Endodermal cell (in vitro differentiated cells): ENCODE results near the gene CHN2. TPM values are rescaled to one million over a fixed set of nuclear protein-coding genes. Genes with fewer than 3 reads are reported as not detected.

ENCODE experiments used
- DNase-seq: peaks from one replicate; pipeline ENCODE4 v3.0.0-alpha.2; 2017
- H3K27ac ChIP-seq: 2 replicates; pipeline ENCODE4 v1.5.1; 2013; ENCODE audit warnings: mild to moderate bottlenecking, low read depth, low read length, moderate library complexity
- H3K27me3 ChIP-seq: 2 replicates; pipeline ENCODE4 v1.6.1; 2013; ENCODE audit warnings: mild to moderate bottlenecking, low read length, moderate library complexity; ENCODE audit not compliant: insufficient read depth, control insufficient read depth, poor library complexity, severe bottlenecking
- H3K36me3 ChIP-seq: 2 replicates; pipeline ENCODE4 v1.7.0; 2013; ENCODE audit warnings: mild to moderate bottlenecking, low read length, moderate library complexity; ENCODE audit not compliant: control insufficient read depth, insufficient read depth
- H3K4me1 ChIP-seq: one replicate; pipeline ENCODE4 v1.7.0; 2013; ENCODE audit warnings: low read length; ENCODE audit not compliant: control insufficient read depth, insufficient read depth
- H3K4me3 ChIP-seq: 2 replicates; pipeline ENCODE4 v1.5.1; 2013; ENCODE audit warnings: mild to moderate bottlenecking, low read length, moderate library complexity
- H3K9ac ChIP-seq: 2 replicates; pipeline ENCODE4 v1.6.1; 2013; ENCODE audit warnings: mild to moderate bottlenecking, low read length, moderate library complexity; ENCODE audit not compliant: poor library complexity, severe bottlenecking; ENCODE audit errors: extremely low read depth
- H3K9me3 ChIP-seq: 2 replicates; pipeline ENCODE4 v1.6.1; 2013; ENCODE audit warnings: mild to moderate bottlenecking, low read length, moderate library complexity; ENCODE audit not compliant: control insufficient read depth
- H3K27ac Mint-ChIP-seq: 2 replicates; pipeline ENCODE4 v1.8.0; 2020; ENCODE audit warnings: mixed read lengths
- H3K27me3 Mint-ChIP-seq: 2 replicates; pipeline ENCODE4 v1.8.0; 2021; ENCODE audit warnings: mild to moderate bottlenecking, mixed read lengths; ENCODE audit not compliant: insufficient read depth
- H3K36me3 Mint-ChIP-seq: 2 replicates; pipeline ENCODE4 v1.8.0; 2020; ENCODE audit warnings: low read depth, mixed read lengths
- H3K4me1 Mint-ChIP-seq: 2 replicates; pipeline ENCODE4 v1.8.0; 2020; ENCODE audit warnings: mixed read lengths
- H3K4me3 Mint-ChIP-seq: 2 replicates; pipeline ENCODE4 v1.8.0; 2020; ENCODE audit warnings: mild to moderate bottlenecking, moderate library complexity, mixed read lengths
- H3K9me3 Mint-ChIP-seq: 2 replicates; pipeline ENCODE4 v1.8.0; 2020; ENCODE audit warnings: mild to moderate bottlenecking, mixed read lengths
- WGBS, 2 experiments: methylation state at CpG; one replicate each; pipeline versions ENCODE4 v1.1.5 to v1.1.7; 2013; ENCODE audit warnings: missing lambda C conversion rate in 2 of 2, mixed read lengths in 1 of 2; ENCODE audit not compliant: insufficient coverage in 1 of 2, insufficient read length in 1 of 2; 5-methylcytosine and 5-hydroxymethylcytosine counted together
- total RNA-seq, 2 donors: library from RNA; stranded (reverse); fragmentation: NEBNext Ultra II Directional in 1 of 2; extraction: Animal tissue kit (Norgen Biotek cat#: 25700) in 1 of 2; gene quantifications; 2 replicates in 1 of 2; 3 replicates in 1 of 2; pipeline ENCODE4 v1.2.1, GENCODE V29; 2021
- TF ChIP-seq, protein P1 (sequence below): fragments of 200-600 bp; sonication (generic); conservative IDR thresholded peaks from 2 replicates; pipeline ENCODE4 v1.5.0; 2021; ENCODE audit warnings: antibody characterized with exemption, mild to moderate bottlenecking

The CHN2 gene
- total RNA-seq, 2 donors from 2014 or later = 14.0 to 14.1 TPM

DNA sequence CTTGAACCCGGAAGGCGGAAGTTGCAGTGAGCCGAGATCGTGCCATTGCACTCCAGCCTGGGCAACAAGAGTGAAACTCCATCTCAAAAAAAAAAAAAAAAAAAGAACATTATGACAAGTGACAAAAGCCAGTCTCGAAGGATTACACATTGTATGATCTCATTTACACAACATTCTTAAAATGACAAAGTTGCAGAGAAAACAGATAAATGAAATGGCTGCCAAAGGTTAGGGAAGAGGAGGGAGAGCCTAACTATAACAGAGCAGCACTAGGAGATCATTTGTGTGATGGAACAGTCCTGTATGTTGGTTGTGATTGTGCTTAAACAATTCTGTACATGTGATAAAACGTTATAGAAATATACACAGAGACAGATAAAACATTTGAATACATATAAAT is 32.0 kb upstream of the CHN2 start:
- Histone ChIP-seq H3K36me3 (no peaks in the 10 kb centered on the region), H3K4me3 (no peak overlapping the region), H3K9ac (no peak overlapping the region), H3K9me3 (peaks cover 10% of the 10 kb centered on the region), H3K27ac (no peak overlapping the region), H3K4me1 (peaks cover 20% of the 10 kb centered on the region), H3K27me3 (no peaks in the 10 kb centered on the region)
- H3K27me3 Mint-ChIP-seq = no peaks in the 10 kb centered on the region
- no peak for DNase-seq
- WGBS, 2 experiments = 80% methylated on average over 5 of the region's 6 CpGs; no CpG with 5 or more reads in 1 of the 2 experiments
- TF ChIP-seq, protein P1, sequence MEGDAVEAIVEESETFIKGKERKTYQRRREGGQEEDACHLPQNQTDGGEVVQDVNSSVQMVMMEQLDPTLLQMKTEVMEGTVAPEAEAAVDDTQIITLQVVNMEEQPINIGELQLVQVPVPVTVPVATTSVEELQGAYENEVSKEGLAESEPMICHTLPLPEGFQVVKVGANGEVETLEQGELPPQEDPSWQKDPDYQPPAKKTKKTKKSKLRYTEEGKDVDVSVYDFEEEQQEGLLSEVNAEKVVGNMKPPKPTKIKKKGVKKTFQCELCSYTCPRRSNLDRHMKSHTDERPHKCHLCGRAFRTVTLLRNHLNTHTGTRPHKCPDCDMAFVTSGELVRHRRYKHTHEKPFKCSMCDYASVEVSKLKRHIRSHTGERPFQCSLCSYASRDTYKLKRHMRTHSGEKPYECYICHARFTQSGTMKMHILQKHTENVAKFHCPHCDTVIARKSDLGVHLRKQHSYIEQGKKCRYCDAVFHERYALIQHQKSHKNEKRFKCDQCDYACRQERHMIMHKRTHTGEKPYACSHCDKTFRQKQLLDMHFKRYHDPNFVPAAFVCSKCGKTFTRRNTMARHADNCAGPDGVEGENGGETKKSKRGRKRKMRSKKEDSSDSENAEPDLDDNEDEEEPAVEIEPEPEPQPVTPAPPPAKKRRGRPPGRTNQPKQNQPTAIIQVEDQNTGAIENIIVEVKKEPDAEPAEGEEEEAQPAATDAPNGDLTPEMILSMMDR = no peak
- H3K4me3 Mint-ChIP-seq = no peak overlapping the region
- peaks cover 27% of the 10 kb centered on the region for H3K4me1 Mint-ChIP-seq
- H3K27ac Mint-ChIP-seq = no peak overlapping the region
- H3K9me3 Mint-ChIP-seq = peaks cover 12% of the 10 kb centered on the region
- peaks cover 6% of the 10 kb centered on the region for H3K36me3 Mint-ChIP-seq

DNA sequence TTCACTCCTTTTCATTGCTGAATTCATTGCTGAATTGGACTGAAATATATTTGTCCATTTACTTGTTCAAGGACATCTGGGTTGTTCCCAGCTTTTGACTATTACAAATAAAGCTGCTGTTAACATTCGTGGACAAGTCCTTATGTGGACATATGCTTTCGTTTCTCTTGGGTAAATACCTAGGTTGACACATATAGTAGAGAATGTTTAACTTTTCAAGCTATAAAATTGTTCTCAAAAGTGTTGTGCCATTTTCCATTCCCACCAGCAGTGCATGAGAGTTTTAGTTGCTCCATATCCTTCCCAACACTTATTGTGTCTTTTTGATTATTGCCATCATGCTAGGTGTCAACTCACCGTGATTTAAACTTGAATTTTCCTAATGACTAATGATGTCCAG is 30.7 kb upstream of the CHN2 start:
- Histone ChIP-seq H3K9ac (no peak overlapping the region), H3K9me3 (peaks cover 10% of the 10 kb centered on the region), H3K4me3 (no peak overlapping the region), H3K4me1 (peaks cover 11% of the 10 kb centered on the region), H3K27ac (no peak overlapping the region), H3K36me3 (no peaks in the 10 kb centered on the region), H3K27me3 (no peaks in the 10 kb centered on the region)
- H3K4me1 Mint-ChIP-seq = peaks cover 18% of the 10 kb centered on the region
- peaks cover 6% of the 10 kb centered on the region for H3K36me3 Mint-ChIP-seq
- H3K27ac Mint-ChIP-seq = no peak overlapping the region
- TF ChIP-seq, protein P1 = no peak
- H3K27me3 Mint-ChIP-seq = no peaks in the 10 kb centered on the region
- no peak for DNase-seq
- peaks cover 12% of the 10 kb centered on the region for H3K9me3 Mint-ChIP-seq
- WGBS, 2 experiments = 84 to 100% methylated on average over 3 of the region's 3 CpGs
- H3K4me3 Mint-ChIP-seq = no peak overlapping the region

DNA sequence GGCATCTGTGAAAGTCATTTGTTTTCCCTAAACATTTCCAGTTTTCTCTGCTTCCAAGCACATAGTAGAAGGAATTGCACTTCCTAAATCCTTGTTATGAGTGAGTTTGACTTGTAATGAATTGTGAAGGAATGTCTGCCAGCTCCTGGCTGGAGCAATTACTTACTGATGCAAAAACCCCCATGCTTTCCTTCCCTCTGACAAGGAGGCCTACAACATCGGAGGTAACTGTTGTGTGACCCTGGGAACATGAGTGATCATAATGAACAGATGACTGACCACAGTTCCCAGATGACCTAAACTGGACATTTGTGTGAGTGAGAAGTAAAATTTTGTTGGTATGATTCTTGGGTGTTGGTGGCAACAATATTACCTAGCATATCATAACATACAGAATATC is 26.9 kb upstream of the CHN2 start:
- 0% methylated on average over 1 of the region's 1 CpG; no CpG with 5 or more reads in 1 of the 2 experiments for WGBS, 2 experiments
- peaks cover 6% of the 10 kb centered on the region for H3K36me3 Mint-ChIP-seq
- no peaks in the 10 kb centered on the region for H3K4me1 ChIP-seq
- no peak for DNase-seq
- H3K27me3 ChIP-seq = no peaks in the 10 kb centered on the region
- no peaks in the 10 kb centered on the region for H3K27me3 Mint-ChIP-seq
- no peak overlapping the region for H3K27ac ChIP-seq
- TF ChIP-seq, protein P1 = no peak
- peaks cover 10% of the 10 kb centered on the region for H3K9me3 ChIP-seq
- H3K4me3 ChIP-seq = no peak overlapping the region
- H3K4me1 Mint-ChIP-seq = peaks cover 4% of the 10 kb centered on the region
- no peaks in the 10 kb centered on the region for H3K36me3 ChIP-seq
- no peak overlapping the region for H3K27ac Mint-ChIP-seq
- H3K9ac ChIP-seq = no peak overlapping the region
- peaks cover 12% of the 10 kb centered on the region for H3K9me3 Mint-ChIP-seq
- H3K4me3 Mint-ChIP-seq = no peak overlapping the region
